Stimulated activated CD8-positive, alpha-beta memory T cell treated with anti-CD3 and anti-CD28 coated beads, Interleukin-15, amount 100 ng/mL, for 1 hour (primary cell): ENCODE results near the gene EFCAB5.
"Not testable (repeated sequence)": the region's sequence is repeated elsewhere in the genome, so short reads cannot be mapped to it uniquely, and the experiment has no call there.

ENCODE experiments used
- DNase-seq: peaks from one replicate; pipeline ENCODE4 v3.0.0-alpha.2; 2020; ENCODE audit warnings: low read depth

Gene EFCAB5

GRCh38 chr17:30005709-30006320 is 64.4 kb downstream of the EFCAB5 start:
- no peak for DNase-seq

- not testable (repeated sequence) for DNase-seq
Observed at GRCh38 chr17:30011934-30012333, 70.5 kb downstream of the EFCAB5 start.

GRCh38 chr17:30021708-30022317 is 80.4 kb downstream of the EFCAB5 start:
- DNase-seq = no peak

GRCh38 chr17:30025325-30025724 is 83.9 kb downstream of the EFCAB5 start:
- not testable (repeated sequence) for DNase-seq

GRCh38 chr17:30027676-30028075 is 86.2 kb downstream of the EFCAB5 start:
- DNase-seq = no peak

- no peak for DNase-seq
Observed at GRCh38 chr17:30031214-30031869, 89.9 kb downstream of the EFCAB5 start.

GRCh38 chr17:30035369-30035768 is 93.9 kb downstream of the EFCAB5 start:
- DNase-seq = no peak

GRCh38 chr17:30040719-30041518 is 99.5 kb downstream of the EFCAB5 start:
- not testable (repeated sequence) for DNase-seq

GRCh38 chr17:30041551-30041950 is 100.1 kb downstream of the EFCAB5 start:
- no peak for DNase-seq

- DNase-seq = no peak
Observed at GRCh38 chr17:30062372-30062771, 120.9 kb downstream of the EFCAB5 start.

GRCh38 chr17:30064738-30065137 is 123.3 kb downstream of the EFCAB5 start:
- no peak for DNase-seq

GRCh38 chr17:30068465-30068864 is 127.0 kb downstream of the EFCAB5 start:
- DNase-seq = no peak

- DNase-seq = no peak
Observed at GRCh38 chr17:30074254-30074653, 132.8 kb downstream of the EFCAB5 start.

- no peak for DNase-seq
Observed at GRCh38 chr17:30074730-30075129, 133.3 kb downstream of the EFCAB5 start.

GRCh38 chr17:30082773-30083172 is 141.3 kb downstream of the EFCAB5 start:
- no peak for DNase-seq

- no peak for DNase-seq
Observed at GRCh38 chr17:30084788-30085187, 143.4 kb downstream of the EFCAB5 start.

GRCh38 chr17:30086896-30087295 is 145.5 kb downstream of the EFCAB5 start:
- DNase-seq = no peak

GRCh38 chr17:30087431-30087830 is 146.0 kb downstream of the EFCAB5 start:
- DNase-seq = not testable (repeated sequence)

- DNase-seq = no peak
Observed at GRCh38 chr17:30091121-30091670, 149.8 kb downstream of the EFCAB5 start.

- DNase-seq = no peak
Observed at GRCh38 chr17:30091771-30092170, 150.3 kb downstream of the EFCAB5 start.

GRCh38 chr17:30092886-30093285 is 151.5 kb downstream of the EFCAB5 start:
- no peak for DNase-seq

- DNase-seq = peak; percentile 16
Observed at GRCh38 chr17:30093463-30094147, 152.2 kb downstream of the EFCAB5 start.
